Kidney (tissue), 14 donors: ENCODE measurements around the gene RNF175. TPM values are rescaled to one million over a fixed set of nuclear protein-coding genes. Genes with fewer than 3 reads are reported as not detected.
A peak's percentile ranks its signal among the peaks of the same experiment; 100 is the strongest.

Experiments
- DNase-seq, 5 donors: peaks; one replicate each; pipeline ENCODE4 v3.0.0-alpha.2; 2013 to 2020
- FAIRE-seq: peaks from 2 replicates; lab custom pipeline; 2012; peaks lifted over from hg19 to GRCh38; lab: Jason Lieb, UNC
- H3K27ac ChIP-seq, 2 donors: one replicate each; pipeline ENCODE4 v1.7.0; 2013; ENCODE audit warnings: low read depth in 2 of 2, low read length in 2 of 2, inconsistent platforms in 1 of 2
- H3K27me3 ChIP-seq: one replicate; pipeline ENCODE4 v1.7.1; 2013; ENCODE audit warnings: low read length, inconsistent platforms; ENCODE audit not compliant: control insufficient read depth, insufficient read depth
- H3K36me3 ChIP-seq, 3 donors: one replicate each; pipeline versions ENCODE4 v1.7.0 to v1.7.1; 2013; ENCODE audit warnings: low read length in 3 of 3, control low read depth in 1 of 3, inconsistent platforms in 1 of 3; ENCODE audit not compliant: insufficient read depth in 3 of 3, control insufficient read depth in 2 of 3
- H3K4me1 ChIP-seq, 3 donors: one replicate each; pipeline versions ENCODE4 v1.7.0 to v1.7.1; 2013; ENCODE audit warnings: low read length in 3 of 3, inconsistent platforms in 1 of 3, low read depth in 1 of 3; ENCODE audit not compliant: control insufficient read depth in 2 of 3, insufficient read depth in 2 of 3
- H3K4me3 ChIP-seq, 3 donors: one replicate each; pipeline versions ENCODE4 v1.7.0 to v1.8.1; 2013; ENCODE audit warnings: low read length in 3 of 3, control low read depth in 1 of 3, inconsistent platforms in 1 of 3
- H3K9ac ChIP-seq, 3 donors: one replicate each; pipeline versions ENCODE4 v1.7.0 to v1.7.1; 2013; ENCODE audit warnings: low read length in 3 of 3, control low read depth in 1 of 3, inconsistent platforms in 1 of 3
- H3K9me3 ChIP-seq, 3 donors: one replicate each; pipeline versions ENCODE4 v1.7.0 to v1.7.1; 2013; ENCODE audit warnings: low read length in 3 of 3, control low read depth in 1 of 3, inconsistent platforms in 1 of 3; ENCODE audit not compliant: control insufficient read depth in 2 of 3, insufficient read depth in 1 of 3
- CTCF ChIP-seq: IDR thresholded peaks from 3 replicates; pipeline ENCODE4 v1.5.1; 2012; ENCODE audit warnings: mild to moderate bottlenecking, moderate library complexity, borderline replicate concordance; ENCODE audit not compliant: insufficient read depth; ENCODE audit errors: extremely low read depth
- intact Hi-C: fragments of 100-400 bp; cut with DNase I; formaldehyde crosslinking; loops from one replicate; pipeline ENCODE4 v1.11.1; 2022
- polyA plus RNA-seq: library from polyadenylated mRNA; stranded (reverse); fragments of 350-450 nt; fragmentation: Illumina TruSeq; extraction: RNeasy Lipid Tissue Mini Kit (QIAGEN cat#74804); gene quantifications from one replicate; pipeline ENCODE4 v1.2.3, GENCODE V29; 2014; ENCODE audit warnings: low read depth, low replicate concordance; ENCODE audit not compliant: insufficient read depth
- total RNA-seq: library from RNA; stranded (reverse); fragmentation: NEBNext Ultra II Directional; extraction: Animal tissue kit (Norgen Biotek cat#: 25700); gene quantifications from one replicate; pipeline ENCODE4 v1.2.1, GENCODE V29; 2021
- donor health status: control.
- donor health status: control.
- donor health status: control.
- donor health status: control.
- donor health status: control.
- donor health status: DM: yes; HTN: yes; CAD: no.
- donor health status: Normal renal cell carcinoma (clear cell type).

The RNF175 gene
- total and polyA plus RNA-seq, 2 donors from 2014 or later = 0.25 TPM; not detected in 1

DNA sequence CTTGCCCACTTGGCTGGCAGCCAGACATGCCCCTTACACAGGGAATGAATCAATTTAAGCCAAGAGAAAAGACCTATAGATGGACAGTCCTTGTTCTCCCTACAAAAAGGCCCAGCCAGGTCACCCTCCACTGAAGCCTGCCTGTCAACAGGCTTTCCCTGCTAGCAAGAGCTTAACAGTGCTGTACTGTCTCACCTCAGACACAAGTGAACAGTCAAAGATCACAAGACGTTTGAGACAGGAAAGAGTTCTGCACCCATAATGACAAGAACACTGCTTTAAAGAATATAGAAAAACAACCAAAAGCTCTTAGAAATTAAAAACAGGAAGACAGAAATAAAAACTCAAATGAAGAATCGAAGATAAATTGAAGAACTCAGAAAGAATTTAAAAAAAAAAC, 4.6 kb downstream of the RNF175 start:
- DNase-seq (no peak), FAIRE-seq (no peak)
- Histone ChIP-seq H3K27ac (no peak overlapping the region), H3K4me1 (no peaks in the 10 kb centered on the region), H3K4me3 (no peak overlapping the region), H3K36me3 (no peaks in the 10 kb centered on the region), H3K9me3 (no peaks in the 10 kb centered on the region), H3K9ac (no peak overlapping the region), H3K27me3 (no peaks in the 10 kb centered on the region)
- TF ChIP-seq CTCF = no peak
- intact Hi-C loops = no loop called here

GRCh38 chr4:153750197-153750817, 9.5 kb downstream of the RNF175 start:
- no peaks in the 10 kb centered on the region for H3K9me3 ChIP-seq
- no peaks in the 10 kb centered on the region for H3K4me1 ChIP-seq
- peak in 4 of 5 donors; percentile 65 to 94 (median 82) for DNase-seq
- H3K9ac ChIP-seq = no peak overlapping the region
- no peak overlapping the region for H3K27ac ChIP-seq
- peak; percentile 70 for TF ChIP-seq CTCF
- H3K4me3 ChIP-seq = no peak overlapping the region
- peak; percentile 45 for FAIRE-seq
- H3K36me3 ChIP-seq = no peaks in the 10 kb centered on the region
- intact Hi-C loops = no loop called here
- no peaks in the 10 kb centered on the region for H3K27me3 ChIP-seq

GRCh38 chr4:153748378-153748777, 11.4 kb downstream of the RNF175 start:
- intact Hi-C loops = loop anchor here (5.0 kb wide), 1 partner anchor 111 kb away; no protein-coding TSS in a partner anchor
- Histone ChIP-seq H3K9me3 (no peaks in the 10 kb centered on the region), H3K4me3 (no peak overlapping the region), H3K27me3 (no peaks in the 10 kb centered on the region), H3K9ac (no peak overlapping the region), H3K4me1 (no peaks in the 10 kb centered on the region), H3K27ac (no peak overlapping the region), H3K36me3 (no peaks in the 10 kb centered on the region)
- TF ChIP-seq CTCF = no peak
- no peak for FAIRE-seq
- no peak for DNase-seq
